GM12878 (cell line): Measurements from ENCODE around the gene SHROOM4.

Source experiments
- PAX8 ChIP-seq: fragments of 450-650 bp; IDR thresholded peaks from 2 replicates; pipeline ENCODE4 v1.6.1; 2017; ENCODE audit warnings: mild to moderate bottlenecking, moderate library complexity
- ZBED1 ChIP-seq: IDR thresholded peaks from 2 replicates; pipeline ENCODE4 v1.6.1; 2016; ENCODE audit warnings: borderline replicate concordance
- ZZZ3 ChIP-seq: IDR thresholded peaks from 2 replicates; pipeline ENCODE4 v1.6.1; 2011; ENCODE audit warnings: low read depth; ENCODE audit not compliant: control insufficient read depth, insufficient read length

DNA sequence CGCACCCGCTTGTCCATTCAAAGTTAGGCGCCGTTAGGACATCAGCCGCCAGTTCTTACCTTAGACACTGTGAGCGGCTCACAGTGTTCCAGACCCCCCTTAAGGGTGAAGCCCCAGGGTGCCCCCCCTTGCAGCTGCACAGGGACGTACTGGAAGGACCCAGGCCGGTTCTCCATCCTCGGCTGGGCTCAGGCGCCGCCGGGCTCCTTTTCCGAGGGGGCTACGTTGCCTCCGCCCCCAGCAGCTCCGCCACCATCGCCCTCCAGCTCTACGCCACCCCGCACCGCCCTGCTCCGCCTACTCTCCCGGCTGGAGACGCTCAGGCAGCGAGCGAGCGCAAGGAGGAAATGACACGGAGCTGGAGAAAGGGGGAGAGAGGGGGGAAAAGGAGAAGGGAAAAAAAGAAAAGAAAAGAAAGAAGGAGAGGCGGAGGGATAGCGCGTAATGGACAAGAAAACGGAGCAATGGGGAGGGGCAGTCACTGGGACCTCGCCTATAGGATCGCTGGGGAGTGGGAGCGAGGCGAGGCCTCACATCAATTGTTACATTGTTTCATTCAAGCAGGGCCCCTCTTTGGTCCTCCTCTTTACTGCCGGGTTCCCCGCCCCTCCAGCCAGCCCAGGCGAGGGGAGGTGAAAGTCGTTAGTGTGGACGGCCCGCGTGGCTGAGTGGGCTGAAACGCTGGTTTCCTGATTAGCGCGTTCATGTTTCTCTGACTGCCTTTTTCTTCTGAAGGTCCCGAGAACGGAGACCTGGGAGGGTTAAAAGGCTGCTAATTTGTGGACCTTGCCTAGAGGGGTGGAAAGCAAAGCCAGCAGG is at the start of gene SHROOM4:
- TF ChIP-seq PAX8, result no peak
- TF ChIP-seq ZZZ3, result no peak
- no peak for TF ChIP-seq ZBED1
